Smooth muscle cell (in vitro differentiated cells): ENCODE data around the gene VIPR1. TPM values are rescaled to one million over a fixed set of nuclear protein-coding genes. Genes with fewer than 3 reads are reported as not detected.

Source experiments
- DNase-seq: peaks from one replicate; lab custom pipeline; 2025; ENCODE audit not compliant: unreplicated experiment; lab: John Stamatoyannopoulos, UW
- H2AFZ ChIP-seq: fragments of 200-600 bp; sonication (generic); 2 replicates; pipeline ENCODE4 v1.6.0; 2016; ENCODE audit warnings: antibody characterized with exemption, low read depth, mild to moderate bottlenecking
- H3F3A ChIP-seq: fragments of 200-600 bp; sonication (generic); 2 replicates; pipeline ENCODE4 v1.6.0; 2017; ENCODE audit warnings: antibody characterized with exemption, low read depth
- H3K27ac ChIP-seq: fragments of 200-600 bp; sonication (generic); 2 replicates; pipeline ENCODE4 v1.5.1; 2016; ENCODE audit warnings: low read depth, mild to moderate bottlenecking
- H3K27me3 ChIP-seq: fragments of 200-600 bp; sonication (generic); 2 replicates; pipeline ENCODE4 v1.6.1; 2016; ENCODE audit warnings: low read depth, mild to moderate bottlenecking
- H3K36me3 ChIP-seq: fragments of 200-600 bp; sonication (generic); 2 replicates; pipeline ENCODE4 v1.5.1; 2016; ENCODE audit warnings: low read depth
- H3K4me1 ChIP-seq: fragments of 200-600 bp; sonication (generic); 2 replicates; pipeline ENCODE4 v1.5.1; 2016; ENCODE audit warnings: low read depth
- H3K4me2 ChIP-seq: fragments of 200-600 bp; sonication (generic); 2 replicates; pipeline ENCODE4 v1.6.0; 2016; ENCODE audit warnings: mild to moderate bottlenecking
- H3K4me3 ChIP-seq: fragments of 200-600 bp; sonication (generic); 2 replicates; pipeline ENCODE4 v1.5.1; 2016; ENCODE audit warnings: mild to moderate bottlenecking
- H3K79me2 ChIP-seq: fragments of 200-600 bp; sonication (generic); 2 replicates; pipeline ENCODE4 v1.6.0; 2016; ENCODE audit warnings: low read depth, mild to moderate bottlenecking
- H3K9ac ChIP-seq: fragments of 200-600 bp; sonication (generic); 2 replicates; pipeline ENCODE4 v1.6.0; 2016; ENCODE audit warnings: low read depth
- H3K9me3 ChIP-seq: fragments of 200-600 bp; sonication (generic); replicated peaks from 2 replicates; pipeline ENCODE4 v1.5.1; 2016; ENCODE audit warnings: low read depth
- H4K20me1 ChIP-seq: fragments of 200-600 bp; sonication (generic); 2 replicates; pipeline ENCODE4 v1.6.0; 2016; ENCODE audit warnings: low read depth
- CTCF ChIP-seq: fragments of 200-600 bp; sonication (generic); IDR thresholded peaks from 2 replicates; pipeline ENCODE4 v1.5.1; 2017; ENCODE audit warnings: borderline replicate concordance, mild to moderate bottlenecking, antibody characterized with exemption; ENCODE audit not compliant: insufficient read depth, poor library complexity, severe bottlenecking
- WGBS: methylation state at CpG from one replicate; pipeline ENCODE4 v1.1.7; 2016; ENCODE audit warnings: low lambda C conversion rate; 5-methylcytosine and 5-hydroxymethylcytosine counted together
- polyA plus RNA-seq: library from polyadenylated mRNA; unstranded; fragments of >200 nt; fragmentation: Nextera tagmentation; extraction: Ambion mirVana; gene quantifications from 2 replicates; pipeline ENCODE4 v1.2.1, GENCODE V29; 2016
- total RNA-seq: library from RNA; depleted of rRNA; stranded (reverse); fragments of >200 nt; gene quantifications from 2 replicates; pipeline ENCODE4 v1.2.3, GENCODE V29; 2014

Gene VIPR1
- total and polyA plus RNA-seq, 2 experiments from 2014 or later: 0.86 to 1.3 TPM

GRCh38 chr3:42513521-42513920, 11.1 kb downstream of the VIPR1 start:
- Histone ChIP-seq H3K4me3 (no peak overlapping the region), H3K79me2 (no peaks in the 10 kb centered on the region), H2AFZ (no peak overlapping the region), H3F3A (no peaks in the 10 kb centered on the region), H3K27ac (no peak overlapping the region), H3K4me2 (no peak overlapping the region), H3K9me3 (no peaks in the 10 kb centered on the region), H3K36me3 (no peaks in the 10 kb centered on the region), H3K27me3 (no peaks in the 10 kb centered on the region), H4K20me1 (no peaks in the 10 kb centered on the region), H3K9ac (no peak overlapping the region), H3K4me1 (no peaks in the 10 kb centered on the region)
- WGBS: 93% methylated on average over 6 of the region's 6 CpGs
- no peak for DNase-seq
- TF ChIP-seq CTCF: no peak

- Histone ChIP-seq H3K27ac (no peak overlapping the region), H2AFZ (no peak overlapping the region), H3K79me2 (no peaks in the 10 kb centered on the region), H3K36me3 (no peaks in the 10 kb centered on the region), H3F3A (no peaks in the 10 kb centered on the region), H3K4me2 (no peak overlapping the region), H4K20me1 (no peaks in the 10 kb centered on the region), H3K4me1 (no peaks in the 10 kb centered on the region), H3K9ac (no peak overlapping the region), H3K27me3 (no peaks in the 10 kb centered on the region), H3K4me3 (no peak overlapping the region), H3K9me3 (no peaks in the 10 kb centered on the region)
- WGBS: 88% methylated on average over 4 of the region's 4 CpGs
- no peak for TF ChIP-seq CTCF
- DNase-seq: no peak
These were observed 12.4 kb downstream of the VIPR1 start for GRCh38 chr3:42514876-42515275.

GRCh38 chr3:42515391-42515916, 13.0 kb downstream of the VIPR1 start:
- Histone ChIP-seq H2AFZ (no peak overlapping the region), H3K4me1 (no peaks in the 10 kb centered on the region), H3K9ac (no peak overlapping the region), H3F3A (no peaks in the 10 kb centered on the region), H4K20me1 (no peaks in the 10 kb centered on the region), H3K36me3 (no peaks in the 10 kb centered on the region), H3K27ac (no peak overlapping the region), H3K27me3 (no peaks in the 10 kb centered on the region), H3K4me3 (no peak overlapping the region), H3K79me2 (no peaks in the 10 kb centered on the region), H3K4me2 (no peak overlapping the region), H3K9me3 (no peaks in the 10 kb centered on the region)
- no peak for TF ChIP-seq CTCF
- DNase-seq: no peak
- WGBS: 94% methylated on average over 12 of the region's 12 CpGs

- no peaks in the 10 kb centered on the region for H3K9me3 ChIP-seq
- TF ChIP-seq CTCF: no peak
- H3K9ac ChIP-seq: no peak overlapping the region
- H4K20me1 ChIP-seq: no peaks in the 10 kb centered on the region
- 96% methylated on average over 2 of the region's 2 CpGs for WGBS
- no peaks in the 10 kb centered on the region for H3K27me3 ChIP-seq
- no peaks in the 10 kb centered on the region for H3K36me3 ChIP-seq
- no peaks in the 10 kb centered on the region for H3K4me1 ChIP-seq
- H2AFZ ChIP-seq: no peak overlapping the region
- no peak overlapping the region for H3K4me3 ChIP-seq
- no peak for DNase-seq
- H3K27ac ChIP-seq: no peak overlapping the region
- H3K79me2 ChIP-seq: no peaks in the 10 kb centered on the region
- H3K4me2 ChIP-seq: no peak overlapping the region
- no peaks in the 10 kb centered on the region for H3F3A ChIP-seq
These were observed 13.5 kb downstream of the VIPR1 start for GRCh38 chr3:42515976-42516375.
